NB4 (cell line): ENCODE results near the gene NT5M.
A peak's percentile ranks its signal among the peaks of the same experiment; 100 is the strongest.

ENCODE experiments used
- DNase-seq: peaks from one replicate; pipeline ENCODE4 v3.0.0; 2010; ENCODE audit warnings: low read depth
- H3K4me3 ChIP-seq: one replicate; pipeline ENCODE4 v1.5.1; 2011; ENCODE audit warnings: mild to moderate bottlenecking, low read depth, low read length, moderate library complexity
- CTCF ChIP-seq: IDR thresholded peaks from one replicate; pipeline ENCODE4 v1.5.1; 2012; ENCODE audit warnings: low read depth, low read length
- MAX ChIP-seq: IDR thresholded peaks from 2 replicates; pipeline ENCODE4 v1.6.1; 2011; ENCODE audit warnings: low read depth, low read length
- MYC ChIP-seq: IDR thresholded peaks from 2 replicates; pipeline ENCODE4 v1.6.1; 2011; ENCODE audit warnings: low read depth, low read length
- POLR2A ChIP-seq: IDR thresholded peaks from 2 replicates; pipeline ENCODE4 v1.6.1; 2011; ENCODE audit warnings: mild to moderate bottlenecking; ENCODE audit not compliant: insufficient read length; ENCODE audit errors: extremely low read depth

NT5M gene

DNA sequence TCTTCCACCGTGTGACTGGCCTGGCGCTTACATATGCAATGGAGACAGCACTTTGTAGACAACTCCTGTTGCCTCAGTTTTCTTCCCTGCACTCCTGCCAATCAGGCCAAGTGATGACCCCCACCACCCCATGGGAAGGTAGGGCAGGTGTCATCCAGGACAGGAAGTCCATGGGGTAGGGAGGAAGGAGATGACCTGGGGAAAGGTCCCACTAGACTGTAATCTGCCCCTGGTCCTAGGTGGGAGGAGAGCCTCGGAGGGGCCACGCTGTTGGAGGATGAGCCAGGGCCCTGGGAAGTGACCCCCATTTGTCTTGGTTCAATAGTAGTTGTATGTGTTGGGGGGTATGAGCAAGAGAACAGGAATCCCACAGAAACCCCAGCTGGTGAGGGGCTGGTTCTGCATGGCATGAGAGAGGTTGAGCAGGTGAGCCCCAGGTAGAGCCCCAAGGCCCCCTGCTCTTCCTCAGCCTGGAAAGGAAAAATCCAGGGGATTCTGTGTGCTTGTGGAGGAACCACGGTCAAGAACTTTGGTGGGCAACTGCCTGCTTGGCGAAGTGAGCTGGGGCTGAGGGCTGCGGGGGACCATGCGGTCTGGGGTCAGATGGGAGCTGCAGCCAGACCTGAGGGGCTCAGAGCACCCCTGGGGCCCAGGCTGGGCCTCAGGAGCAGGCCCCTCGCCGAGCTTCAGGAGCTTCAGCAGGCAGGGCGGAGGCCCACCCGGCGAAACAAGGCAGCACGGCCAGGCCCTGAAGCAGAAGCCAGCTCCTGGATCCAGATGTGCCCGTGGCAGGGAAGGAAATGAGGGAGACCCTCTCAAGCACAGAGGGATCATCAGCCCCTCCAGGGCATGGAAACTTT, 50.7 kb downstream of the NT5M start:
- no peak for DNase-seq
- TF ChIP-seq POLR2A (no peak), CTCF (no peak), MAX (no peak), MYC (no peak)

GRCh38 chr17:17354560-17355349, 51.6 kb downstream of the NT5M start:
- H3K4me3 ChIP-seq = no peak overlapping the region
- peak; percentile 91 for TF ChIP-seq CTCF
- TF ChIP-seq MAX = peak; percentile 81
- TF ChIP-seq MYC = peak; percentile 75
- no peak for TF ChIP-seq POLR2A
- peak; percentile 87 for DNase-seq

More for the DNA sequence above, 50.7 kb downstream of the NT5M start:
- H3K4me3 ChIP-seq = no peak overlapping the region

DNA sequence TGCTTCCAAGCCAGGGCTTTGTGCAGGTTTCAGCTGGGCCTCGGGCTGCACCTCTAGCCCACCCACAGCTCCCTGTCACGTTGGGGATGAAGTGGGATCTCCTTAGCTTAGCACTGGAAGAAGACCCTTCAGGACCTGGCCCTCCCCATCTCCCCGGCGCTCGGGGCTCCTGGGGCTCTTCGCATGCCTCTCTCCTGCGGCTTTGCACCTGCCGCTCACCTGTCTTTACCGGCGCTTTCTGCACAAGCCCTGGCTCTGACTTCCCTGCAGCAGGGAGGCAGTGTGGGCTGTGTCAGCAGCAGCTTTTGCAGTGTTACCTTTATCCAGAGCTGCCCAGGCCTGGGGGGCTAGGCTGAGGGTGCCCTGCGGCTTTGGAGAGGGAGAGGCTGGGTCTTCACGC, 52.3 kb downstream of the NT5M start:
- DNase-seq = no peak
- no peak overlapping the region for H3K4me3 ChIP-seq
- no peak for TF ChIP-seq POLR2A
- TF ChIP-seq MAX = no peak
- TF ChIP-seq CTCF = no peak
- TF ChIP-seq MYC = no peak

DNA sequence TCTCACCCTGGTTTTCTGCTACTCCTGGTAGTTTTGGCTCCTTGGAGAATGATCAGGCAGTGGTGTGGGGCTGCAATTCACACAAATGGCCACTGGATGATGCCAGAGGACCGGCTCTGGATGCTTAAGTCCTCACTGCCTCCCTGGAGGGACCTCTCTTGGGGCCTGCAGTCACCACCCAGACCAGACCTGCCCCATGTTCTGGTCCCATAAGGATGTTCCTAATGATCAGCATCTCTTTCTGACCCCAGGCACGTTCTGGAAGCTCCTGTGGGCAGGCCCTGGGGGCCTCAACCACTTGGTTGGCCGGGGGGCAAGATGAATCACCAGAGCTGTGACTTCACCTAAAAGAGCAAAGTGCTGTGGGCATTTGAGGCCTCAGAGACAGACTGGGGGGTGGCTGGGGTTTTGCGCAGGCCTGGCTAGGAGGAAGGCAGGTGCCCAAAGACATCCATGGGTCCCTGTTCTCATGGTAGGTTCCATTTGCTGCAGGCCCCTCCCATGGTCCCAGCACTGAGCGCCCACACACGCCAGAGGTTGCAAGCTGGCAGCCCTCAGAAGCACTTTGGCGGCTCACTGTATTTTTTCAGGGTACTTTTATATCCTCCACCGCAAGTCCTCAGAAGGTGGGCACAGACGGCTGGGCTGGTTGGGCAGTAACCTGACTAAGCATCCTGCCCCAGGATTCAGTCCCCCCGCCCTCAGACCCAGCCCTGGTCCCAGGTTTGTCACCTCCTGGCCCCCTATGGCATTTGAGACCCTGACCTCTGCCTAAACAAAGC, 53.2 kb downstream of the NT5M start:
- DNase-seq = peak; percentile 89
- H3K4me3 ChIP-seq = no peak overlapping the region
- TF ChIP-seq CTCF = peak; percentile 100
- TF ChIP-seq MAX = no peak
- TF ChIP-seq POLR2A = no peak

GRCh38 chr17:17356931-17357270, 53.7 kb downstream of the NT5M start:
- no peak overlapping the region for H3K4me3 ChIP-seq
- DNase-seq = no peak
- TF ChIP-seq MAX = no peak
- TF ChIP-seq POLR2A = no peak
- TF ChIP-seq MYC = no peak
- no peak for TF ChIP-seq CTCF
